T47D (cell line): ENCODE measurements around the gene FBXO8.
"Not testable (repeated sequence)": the region's sequence is repeated elsewhere in the genome, so short reads cannot be mapped to it uniquely, and the experiment has no call there.

Experiments used
- DNase-seq, 2 experiments: peaks; one replicate each; pipeline versions ENCODE4 v3.0.0 to v3.0.0-alpha.2; 2011 to 2012; ENCODE audit warnings: low read depth in 1 of 2, low spot score in 1 of 2
- JUND ChIP-seq: IDR thresholded peaks from 2 replicates; pipeline ENCODE4 v1.6.1; 2012; ENCODE audit warnings: low read depth
- in situ Hi-C: cut with HindIII; loops from 2 replicates; pipeline ENCODE4 v1.10.0; 2016; ENCODE audit warnings: low sequenced_read_pairs, low pct_unique_long_range_greater_than_20kb

FBXO8 gene

GRCh38 chr4:174279433-174280155 lies 3.9 kb downstream of the FBXO8 start:
- in situ Hi-C loops = no loop called here
- TF ChIP-seq JUND = no peak
- no peak for DNase-seq

DNA sequence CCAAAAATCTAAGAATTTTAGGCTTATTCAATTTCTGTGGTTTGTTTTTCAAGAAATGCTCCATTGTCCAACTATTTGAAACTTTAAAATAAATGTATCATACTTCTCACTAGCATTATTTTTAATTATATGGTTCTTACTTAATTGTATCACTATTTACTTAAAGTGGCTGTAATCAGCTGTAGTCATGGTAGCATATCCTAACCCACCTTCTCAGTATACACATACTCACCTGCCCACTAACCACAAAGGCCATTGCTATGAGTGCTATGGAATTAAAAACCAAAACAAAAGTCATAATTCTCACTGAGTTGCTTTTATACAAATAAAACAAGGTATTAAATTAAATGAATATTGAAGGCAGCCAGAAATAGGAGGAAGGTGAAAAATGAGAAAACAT lies 5.0 kb downstream of the FBXO8 start:
- DNase-seq = no peak
- in situ Hi-C loops = no loop called here
- no peak for TF ChIP-seq JUND

- TF ChIP-seq JUND = no peak
- DNase-seq = no peak
- in situ Hi-C loops = no loop called here
These were observed 6.0 kb downstream of the FBXO8 start for GRCh38 chr4:174277433-174277832.

DNA sequence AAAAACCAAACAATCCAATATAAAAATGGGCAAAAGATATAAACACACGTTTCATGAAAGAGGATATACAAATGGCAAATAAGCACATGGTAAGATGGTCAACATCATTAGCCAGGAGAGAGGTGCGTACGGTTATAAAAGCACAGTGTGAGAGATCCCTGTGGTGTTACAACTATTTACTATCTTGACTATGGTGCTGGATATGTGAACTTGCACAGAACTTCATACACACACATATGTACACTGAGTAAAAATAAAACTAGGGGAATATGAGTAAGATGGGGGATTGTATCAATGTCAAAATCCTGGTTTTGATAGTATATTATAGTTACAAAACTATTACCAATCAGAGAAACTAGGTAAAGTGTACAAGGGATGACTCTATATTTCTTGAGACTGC lies 8.4 kb downstream of the FBXO8 start:
- no peak for TF ChIP-seq JUND
- in situ Hi-C loops = no loop called here
- no peak for DNase-seq

GRCh38 chr4:174274436-174274835 lies 9.0 kb downstream of the FBXO8 start:
- TF ChIP-seq JUND = no peak
- in situ Hi-C loops = no loop called here
- no peak for DNase-seq

GRCh38 chr4:174273930-174274329 lies 9.5 kb downstream of the FBXO8 start:
- TF ChIP-seq JUND = no peak
- in situ Hi-C loops = no loop called here
- DNase-seq = no peak

DNA sequence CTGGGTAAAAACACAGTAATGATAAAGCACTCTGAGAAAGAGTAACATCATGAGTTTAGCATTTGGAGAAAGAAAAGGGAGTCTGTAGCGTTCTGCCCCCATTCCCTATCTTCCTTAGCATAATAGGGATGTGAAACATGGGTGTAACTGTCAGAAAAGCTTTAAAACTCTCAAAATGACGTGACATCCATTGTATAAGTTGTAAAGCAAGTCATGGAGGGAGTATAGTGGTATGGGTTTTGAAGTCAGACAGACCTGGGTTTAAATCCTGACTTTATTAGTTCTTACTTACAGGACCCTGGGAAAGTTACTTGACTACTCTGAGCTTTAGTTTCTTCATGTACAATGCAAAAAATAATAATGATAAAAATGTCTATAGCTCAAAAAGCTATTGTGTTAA lies 17.1 kb downstream of the FBXO8 start:
- DNase-seq = no peak
- no peak for TF ChIP-seq JUND
- in situ Hi-C loops = no loop called here

GRCh38 chr4:174265916-174266315 lies 17.6 kb downstream of the FBXO8 start:
- no peak for TF ChIP-seq JUND
- no peak for DNase-seq
- in situ Hi-C loops = no loop called here

DNA sequence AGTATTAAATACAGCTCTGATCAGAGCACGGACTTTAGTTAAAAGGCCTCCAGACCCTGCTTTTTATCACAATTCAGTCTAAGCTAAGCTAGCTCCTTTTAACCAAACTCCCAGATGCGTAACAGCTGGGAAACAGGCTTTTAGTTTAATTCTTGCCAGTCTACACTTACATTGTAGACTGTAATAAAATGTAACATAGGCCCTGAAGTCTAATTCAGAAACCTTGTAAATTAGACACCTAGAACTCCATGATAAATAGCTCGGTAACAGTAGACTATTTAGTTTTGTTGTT lies 20.1 kb downstream of the FBXO8 start:
- in situ Hi-C loops = no loop called here
- TF ChIP-seq JUND = no peak
- no peak for DNase-seq

GRCh38 chr4:174262624-174263444 lies 20.6 kb downstream of the FBXO8 start:
- in situ Hi-C loops = no loop called here
- DNase-seq = no peak
- TF ChIP-seq JUND = no peak

GRCh38 chr4:174261432-174261831 lies 22.0 kb downstream of the FBXO8 start:
- in situ Hi-C loops, DNase-seq: not testable (repeated sequence)

- in situ Hi-C loops = no loop called here
- no peak for DNase-seq
- no peak for TF ChIP-seq JUND
These were observed 23.4 kb downstream of the FBXO8 start for GRCh38 chr4:174260099-174260498.

DNA sequence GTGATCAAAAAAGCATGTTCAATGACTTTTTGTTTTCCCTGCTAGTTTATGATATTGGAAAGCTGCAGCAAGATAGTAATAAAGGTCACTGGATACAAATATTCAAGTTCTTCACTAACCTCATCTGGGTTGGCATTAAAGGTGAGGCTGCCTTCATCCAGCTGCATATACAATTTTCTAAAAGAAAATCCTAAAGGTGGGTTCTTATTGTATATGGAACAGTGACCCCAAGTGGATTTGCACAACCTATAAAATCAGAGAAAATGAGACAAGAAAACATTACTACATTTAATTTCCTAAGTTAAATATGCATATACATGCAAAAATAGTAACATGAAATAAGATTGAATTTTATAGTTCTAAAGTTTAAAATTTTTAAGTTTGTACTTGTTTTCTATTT lies 23.9 kb downstream of the FBXO8 start:
- no peak for DNase-seq
- no peak for TF ChIP-seq JUND
- in situ Hi-C loops = no loop called here
